ENCODE measurements around the gene PRKCE.

PRKCE gene

GRCh38 chr2:46086578-46087070 lies 435.1 kb downstream of the PRKCE start:
- Histone ChIP-seq H3K4me3 (ENCODE audit: low read depth, low read length) (no peak overlapping the region), H3K36me3 (replicated peaks) (peaks cover 45% of the 10 kb centered on the region), H3K27me3 (replicated peaks) (no peaks in the 10 kb centered on the region), H3K27ac (no peak overlapping the region)
- DNase-seq: no peak
- in situ Hi-C loops (cut with HindIII; ENCODE audit: low pct_ligation_motif_present, low sequenced_read_pairs): no loop called here
- no peak for TF ChIP-seq CTCF (IDR thresholded peaks at IDR 0.05; ENCODE audit: low read depth, low read length, missing control alignments)

- H3K27ac ChIP-seq: no peak overlapping the region
- no peak overlapping the region for H3K4me3 ChIP-seq (ENCODE audit: low read depth, low read length)
- DNase-seq: no peak
- H3K27me3 ChIP-seq (replicated peaks): no peaks in the 10 kb centered on the region
- no peak for TF ChIP-seq CTCF (IDR thresholded peaks at IDR 0.05; ENCODE audit: low read depth, low read length, missing control alignments)
- peaks cover 50% of the 10 kb centered on the region for H3K36me3 ChIP-seq (replicated peaks)
- in situ Hi-C loops (cut with HindIII; ENCODE audit: low pct_ligation_motif_present, low sequenced_read_pairs): no loop called here
Measured at GRCh38 chr2:46087492-46087891, 436.0 kb downstream of the PRKCE start.

- peaks cover 75% of the 10 kb centered on the region for H3K36me3 ChIP-seq (replicated peaks)
- peak; percentile 22 for TF ChIP-seq CTCF (IDR thresholded peaks at IDR 0.05; ENCODE audit: low read depth, low read length, missing control alignments)
- H3K27ac ChIP-seq: no peak overlapping the region
- H3K4me3 ChIP-seq (ENCODE audit: low read depth, low read length): no peak overlapping the region
- DNase-seq: no peak
- H3K27me3 ChIP-seq (replicated peaks): no peaks in the 10 kb centered on the region
- in situ Hi-C loops (cut with HindIII; ENCODE audit: low pct_ligation_motif_present, low sequenced_read_pairs): no loop called here
Measured at GRCh38 chr2:46091004-46091403, 439.5 kb downstream of the PRKCE start.

GRCh38 chr2:46091961-46092667 lies 440.6 kb downstream of the PRKCE start:
- Histone ChIP-seq H3K36me3 (replicated peaks) (peaks cover 78% of the 10 kb centered on the region), H3K27ac (no peak overlapping the region), H3K4me3 (ENCODE audit: low read depth, low read length) (no peak overlapping the region), H3K27me3 (replicated peaks) (no peaks in the 10 kb centered on the region)
- no peak for DNase-seq
- TF ChIP-seq CTCF (IDR thresholded peaks at IDR 0.05; ENCODE audit: low read depth, low read length, missing control alignments): no peak
- in situ Hi-C loops (cut with HindIII; ENCODE audit: low pct_ligation_motif_present, low sequenced_read_pairs): no loop called here

- H3K4me3 ChIP-seq (ENCODE audit: low read depth, low read length): no peak overlapping the region
- H3K36me3 ChIP-seq (replicated peaks): peaks cover 54% of the 10 kb centered on the region
- no peak for TF ChIP-seq CTCF (IDR thresholded peaks at IDR 0.05; ENCODE audit: low read depth, low read length, missing control alignments)
- H3K27me3 ChIP-seq (replicated peaks): no peaks in the 10 kb centered on the region
- in situ Hi-C loops (cut with HindIII; ENCODE audit: low pct_ligation_motif_present, low sequenced_read_pairs): no loop called here
- DNase-seq: no peak
- H3K27ac ChIP-seq: no peak overlapping the region
Measured at GRCh38 chr2:46094689-46095088, 443.2 kb downstream of the PRKCE start.

GRCh38 chr2:46095830-46096229 lies 444.4 kb downstream of the PRKCE start:
- DNase-seq: no peak
- in situ Hi-C loops (cut with HindIII; ENCODE audit: low pct_ligation_motif_present, low sequenced_read_pairs): no loop called here

More at GRCh38 chr2:46095830-46096229, 444.4 kb downstream of the PRKCE start:
- Histone ChIP-seq H3K27me3 (replicated peaks) (no peaks in the 10 kb centered on the region), H3K4me3 (ENCODE audit: low read depth, low read length) (no peak overlapping the region), H3K27ac (no peak overlapping the region), H3K36me3 (replicated peaks) (peaks cover 43% of the 10 kb centered on the region)
- TF ChIP-seq CTCF (IDR thresholded peaks at IDR 0.05; ENCODE audit: low read depth, low read length, missing control alignments): no peak
